GM18861 (cell line): Measurements from ENCODE around the gene MBNL3.

Experiments used
- ATAC-seq: cut with Tn5 transposase; IDR thresholded peaks from one replicate; pipeline ENCODE4 v1.9.1; 2021; ENCODE audit not compliant: unreplicated experiment

The MBNL3 gene

DNA sequence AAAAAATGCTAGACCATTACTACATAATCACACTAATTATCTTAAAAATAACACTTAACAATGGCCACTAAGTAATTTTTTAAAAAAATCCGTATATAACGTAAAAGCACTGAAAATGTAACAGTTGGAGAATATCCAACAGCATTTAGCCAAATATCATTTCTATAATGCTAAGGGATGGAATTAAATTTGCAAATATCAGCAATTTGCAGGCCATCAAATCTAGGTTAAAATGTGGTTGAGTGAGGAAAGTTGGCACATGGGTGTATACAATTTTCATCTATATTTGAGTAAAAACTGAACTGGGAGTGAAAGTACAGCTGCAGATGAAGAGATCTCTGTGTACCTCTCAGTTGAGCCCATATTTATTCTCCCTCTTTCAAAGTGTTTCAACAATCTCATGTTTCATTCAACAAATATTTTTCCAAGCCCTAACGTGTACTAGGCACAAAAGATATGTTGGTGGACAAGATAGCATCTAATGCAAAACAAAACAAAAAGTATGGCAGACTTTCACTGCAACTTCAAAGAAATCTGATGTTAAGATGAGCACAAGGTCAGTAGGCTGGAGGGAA lies 63.0 kb downstream of the MBNL3 start:
- ATAC-seq: no peak

DNA sequence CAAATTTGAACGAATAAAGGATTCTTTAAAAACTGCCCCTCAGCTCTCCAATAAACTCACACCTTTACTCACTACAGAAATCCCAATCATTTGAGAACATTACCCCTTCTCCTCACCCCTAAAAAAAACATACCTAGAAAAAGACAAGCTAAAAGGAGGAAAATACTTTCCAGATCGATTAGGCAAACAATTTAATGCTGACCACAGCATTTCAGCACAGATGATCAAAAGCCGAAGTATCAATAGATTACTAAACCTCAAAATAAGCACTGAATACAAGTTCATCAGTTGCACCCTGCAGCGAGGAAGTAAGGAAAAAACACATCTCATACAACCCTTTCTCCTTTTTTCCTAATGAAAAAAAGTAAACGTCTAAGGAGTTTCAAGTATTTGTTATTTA lies 65.5 kb downstream of the MBNL3 start:
- no peak for ATAC-seq

DNA sequence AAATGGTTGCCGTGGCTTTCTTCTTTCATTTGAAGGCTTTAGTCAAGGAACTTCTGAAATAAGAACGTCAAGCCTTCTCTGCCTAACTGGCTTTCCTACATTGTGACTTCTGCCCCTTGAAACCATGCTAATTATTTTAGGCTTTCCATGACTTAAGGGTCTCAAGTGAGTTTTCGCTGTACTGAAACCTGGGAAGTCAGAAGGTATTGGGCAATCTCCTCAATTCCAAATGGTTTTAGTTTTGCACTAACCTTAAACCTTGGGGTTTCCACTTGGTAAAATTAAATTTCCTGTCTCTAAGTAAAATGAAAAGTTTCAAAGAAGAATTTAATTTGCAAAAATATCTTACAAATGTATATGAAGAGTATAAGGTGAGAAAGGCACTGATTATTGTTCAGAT lies 73.8 kb downstream of the MBNL3 start:
- no peak for ATAC-seq

DNA sequence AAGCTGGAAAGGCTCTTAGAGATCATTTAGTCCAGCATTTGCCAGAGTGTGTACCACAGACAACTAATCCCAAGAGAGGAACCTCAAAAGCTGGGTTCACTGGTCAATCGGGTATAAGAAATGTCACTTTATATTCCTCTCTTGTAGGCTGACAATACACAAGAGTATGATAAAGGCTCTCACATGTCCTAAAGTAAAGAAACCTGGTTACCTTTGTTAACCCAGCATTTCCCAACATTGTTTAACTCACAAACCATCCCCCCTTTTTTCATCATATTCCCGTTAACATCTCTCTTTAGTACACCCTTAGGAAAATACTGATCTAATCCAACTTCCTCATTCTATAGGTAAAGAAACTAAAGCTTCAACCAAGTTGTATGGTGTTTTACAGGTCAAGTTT lies 74.4 kb downstream of the MBNL3 start:
- ATAC-seq: no peak

DNA sequence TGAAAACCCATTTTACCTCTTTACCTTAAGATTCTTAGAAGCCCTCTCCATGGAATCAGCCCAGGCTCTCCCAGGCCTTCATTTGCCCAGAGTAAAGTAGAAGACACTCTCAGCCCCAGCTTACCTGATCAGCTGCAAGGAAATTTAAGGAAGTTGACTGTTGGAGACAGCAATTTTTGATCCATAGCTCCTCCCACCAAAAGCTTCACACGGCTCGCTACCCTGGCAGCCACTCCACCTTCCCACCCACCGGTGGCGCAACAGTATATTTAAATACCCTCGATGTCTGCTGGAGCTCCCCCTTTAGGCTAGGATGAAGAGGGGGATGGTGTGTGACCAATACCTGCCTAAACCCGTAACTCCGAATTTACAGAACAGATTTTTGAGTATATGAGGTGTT lies 75.4 kb downstream of the MBNL3 start:
- ATAC-seq: no peak

DNA sequence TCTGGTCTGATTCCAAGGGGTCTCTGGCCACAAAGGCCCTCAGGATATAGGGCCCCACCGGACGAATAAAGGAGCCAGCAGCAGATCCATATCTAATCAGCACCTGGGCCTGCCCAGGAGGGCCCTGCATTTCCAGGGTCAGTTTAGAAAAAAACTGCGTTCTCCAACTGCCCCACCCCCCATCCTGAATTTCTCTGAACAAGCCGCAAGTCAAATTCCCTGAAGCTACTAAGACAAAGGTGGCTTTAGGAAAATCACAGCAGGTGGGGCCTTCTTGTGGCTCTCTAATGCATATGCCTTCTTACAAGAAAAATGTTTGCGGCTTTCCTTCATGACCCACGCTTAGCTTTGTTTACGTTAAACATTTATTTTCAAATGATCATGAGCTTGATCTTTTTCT lies 76.6 kb downstream of the MBNL3 start:
- no peak for ATAC-seq

DNA sequence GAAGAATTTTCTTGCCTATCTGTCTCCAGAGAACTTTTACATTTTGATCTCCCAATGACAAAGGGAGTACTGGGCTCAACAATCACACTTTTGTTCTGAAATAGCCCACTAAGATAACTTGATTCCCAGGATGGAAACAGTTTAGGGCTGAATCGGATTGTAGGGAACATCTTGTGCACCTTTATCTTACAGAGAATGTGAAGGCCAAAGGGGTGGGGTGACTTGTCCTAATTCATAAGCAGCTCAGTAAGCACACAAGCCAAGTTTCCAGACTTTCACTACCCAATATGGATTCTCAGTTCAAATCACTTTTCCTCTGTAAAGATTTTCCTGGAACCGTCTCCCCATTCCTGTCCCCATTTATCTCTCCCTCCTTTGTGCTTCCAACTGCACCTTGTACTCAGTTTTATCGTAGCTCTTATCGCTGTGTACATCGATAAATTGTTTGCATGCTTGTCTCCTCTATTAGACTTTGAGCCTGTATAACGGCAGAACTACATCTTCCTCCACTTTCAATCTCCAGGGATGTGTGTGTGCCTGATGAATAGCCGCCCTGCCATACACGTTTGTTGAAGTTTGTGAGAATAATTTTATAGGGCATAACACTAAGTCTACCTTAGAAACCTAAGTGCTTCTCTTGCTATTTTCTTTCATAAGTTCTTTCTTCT lies 77.4 kb downstream of the MBNL3 start:
- ATAC-seq: no peak

DNA sequence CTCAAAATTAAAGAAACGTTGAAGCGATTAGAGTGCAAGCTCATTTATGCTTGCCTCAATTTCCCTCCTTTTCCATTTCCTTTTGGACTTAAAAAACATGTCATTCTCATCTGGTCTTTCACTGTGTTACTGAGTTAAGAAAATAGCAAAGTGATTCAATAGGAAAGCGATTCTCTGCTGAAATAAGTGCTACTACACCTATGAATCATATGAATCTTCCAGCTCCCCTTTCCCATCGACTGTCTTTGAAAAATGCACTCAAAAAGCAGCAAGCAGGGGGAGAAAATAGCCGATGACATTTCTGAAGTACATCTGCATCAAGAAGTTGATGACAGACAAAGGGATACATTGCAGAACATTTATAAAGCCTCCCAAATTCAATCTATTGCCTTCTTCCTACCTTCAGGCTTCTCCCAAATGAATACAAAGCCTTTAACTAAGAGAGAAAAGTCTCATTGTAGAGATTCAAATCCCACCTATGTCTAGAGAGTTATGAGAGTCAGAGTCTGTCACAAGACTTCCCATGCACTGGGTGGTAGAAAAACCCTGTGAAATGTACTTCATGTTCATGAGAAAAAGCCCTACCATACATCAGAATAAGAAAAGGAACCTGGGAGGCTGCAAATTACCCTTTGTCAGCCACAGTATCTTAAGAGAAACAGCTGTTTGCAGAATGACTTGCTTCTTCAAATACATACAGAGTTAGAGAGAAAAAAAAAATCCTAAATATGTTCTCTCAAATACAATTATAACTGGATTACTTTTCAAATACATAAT lies 78.9 kb downstream of the MBNL3 start:
- ATAC-seq: no peak

DNA sequence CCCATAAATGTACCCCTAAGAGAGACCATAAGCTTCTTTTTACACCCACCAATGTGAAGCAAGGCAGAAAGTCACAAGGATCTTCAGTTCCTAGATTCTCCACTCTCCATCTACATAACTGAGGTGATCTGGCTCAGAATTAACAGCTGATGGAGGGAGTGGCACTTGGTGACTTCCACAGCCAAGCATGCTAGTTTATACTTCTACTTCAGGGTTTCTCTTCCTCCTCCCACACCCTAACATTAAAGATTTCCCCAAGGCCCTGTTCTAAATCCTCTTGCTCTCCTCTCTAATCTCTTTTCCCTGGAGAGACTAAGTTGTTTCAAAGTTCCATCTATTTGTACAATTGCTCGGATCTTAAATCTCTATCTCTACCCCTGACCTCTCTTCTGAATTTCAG lies 81.1 kb downstream of the MBNL3 start:
- no peak for ATAC-seq

DNA sequence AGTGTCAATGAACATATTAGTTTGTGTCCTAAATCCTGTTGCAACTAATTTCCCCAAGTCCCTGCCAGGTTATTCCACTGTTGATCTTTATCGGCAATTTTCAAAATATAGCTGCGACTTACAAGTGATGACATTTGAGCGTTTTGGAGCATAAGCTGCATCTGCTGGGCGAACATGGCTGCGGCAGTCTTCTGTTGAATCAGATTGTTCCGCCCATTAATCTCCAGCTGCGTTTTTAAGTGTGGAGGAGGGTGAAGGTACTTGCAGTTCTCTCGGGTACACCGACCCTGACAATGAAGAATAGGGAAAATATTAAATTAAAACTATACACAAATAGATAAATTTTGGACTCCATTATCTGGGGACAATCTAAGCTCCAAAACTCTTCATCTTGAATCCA lies 82.7 kb downstream of the MBNL3 start:
- ATAC-seq: no peak

DNA sequence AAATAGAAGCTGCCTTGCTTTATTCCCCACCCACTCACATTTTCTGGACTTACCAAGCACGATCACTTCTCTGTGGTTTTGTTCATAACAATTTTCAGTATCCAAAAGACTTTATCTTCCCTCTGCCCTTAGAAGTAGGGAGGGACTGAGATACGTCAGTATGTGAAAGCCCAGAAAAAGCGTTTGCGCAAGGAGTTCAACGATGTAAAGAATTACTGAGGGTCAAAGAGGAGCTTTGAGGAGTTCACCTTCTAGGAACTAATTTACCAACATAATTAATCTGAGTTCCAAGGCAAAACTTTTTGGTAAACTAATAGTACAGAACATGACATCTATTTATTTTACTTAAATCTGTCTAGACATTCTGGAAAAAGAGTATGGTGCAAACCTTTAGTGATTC lies 84.6 kb downstream of the MBNL3 start:
- ATAC-seq: no peak

DNA sequence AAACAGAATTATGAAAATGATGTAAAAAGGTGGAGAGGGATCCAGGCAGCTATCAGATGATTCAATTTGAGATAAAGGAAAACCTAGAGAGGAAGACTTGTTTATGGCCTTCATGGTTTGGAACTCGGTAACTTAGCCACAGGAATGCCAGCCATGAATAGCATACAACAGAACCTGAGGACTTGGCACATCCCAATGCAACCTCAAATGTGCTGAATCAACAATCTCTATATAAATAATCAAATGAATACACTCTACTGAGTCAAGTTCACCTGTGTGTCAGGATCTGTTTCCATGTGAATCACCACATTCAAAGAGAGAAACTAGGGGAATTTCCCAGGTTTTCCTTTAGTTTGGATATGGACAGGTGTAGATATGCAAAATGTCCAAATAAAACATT lies 86.9 kb downstream of the MBNL3 start:
- no peak for ATAC-seq

DNA sequence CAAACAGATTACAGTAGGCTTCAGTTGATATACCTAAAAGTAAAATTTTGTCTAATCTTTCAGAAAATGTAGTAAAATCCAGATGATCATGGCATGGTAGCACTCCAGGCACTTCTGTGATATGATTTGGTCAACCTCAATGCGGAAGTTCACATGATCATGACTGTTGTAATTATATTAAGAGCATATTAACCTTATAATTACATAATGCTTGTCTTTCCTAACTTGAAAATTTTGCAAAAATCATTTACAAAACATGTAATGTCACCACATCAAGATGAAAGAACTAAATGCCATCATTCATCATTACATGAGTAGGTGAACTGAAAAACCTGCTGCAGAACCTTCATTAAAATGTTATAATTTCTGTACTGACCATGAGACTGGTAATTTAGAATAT lies 88.1 kb downstream of the MBNL3 start:
- ATAC-seq: no peak

DNA sequence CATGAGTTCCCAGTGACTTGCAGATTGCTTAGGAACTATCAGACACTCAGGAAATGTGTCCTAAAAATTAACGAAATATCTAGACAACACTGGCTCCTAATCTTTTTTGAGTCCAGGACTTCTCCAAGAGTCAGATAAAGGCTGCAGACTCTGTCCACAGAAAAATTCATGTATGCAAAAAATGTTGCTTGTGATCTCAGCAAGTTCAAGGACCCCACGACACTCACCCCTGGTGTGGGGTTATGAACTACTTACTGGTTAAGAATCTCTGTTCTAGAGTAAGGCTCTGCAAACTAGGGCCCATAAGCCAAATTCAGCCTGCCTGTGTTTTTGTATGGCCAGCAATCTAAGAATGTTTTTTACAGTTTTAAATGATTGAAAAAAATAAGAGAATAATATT lies 93.2 kb downstream of the MBNL3 start:
- ATAC-seq: no peak

DNA sequence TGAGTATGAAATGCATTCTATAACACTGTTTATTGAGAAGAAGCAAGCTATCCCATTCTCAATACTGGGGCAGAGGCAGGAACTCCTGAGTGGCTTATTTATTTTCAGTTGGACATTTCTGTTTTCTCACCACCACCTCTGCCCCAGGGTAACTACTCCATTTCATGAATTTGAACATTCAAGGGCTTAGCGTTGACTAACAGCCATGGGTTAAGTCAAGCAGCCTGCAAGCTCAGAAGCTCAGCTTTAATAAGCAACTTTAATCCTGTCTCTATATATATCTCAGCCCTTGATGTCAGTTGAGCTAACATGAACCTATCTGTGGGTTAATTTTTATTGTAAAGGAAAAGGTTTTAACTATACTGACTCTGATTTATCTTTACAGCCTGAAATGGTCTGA lies 93.8 kb downstream of the MBNL3 start:
- no peak for ATAC-seq

DNA sequence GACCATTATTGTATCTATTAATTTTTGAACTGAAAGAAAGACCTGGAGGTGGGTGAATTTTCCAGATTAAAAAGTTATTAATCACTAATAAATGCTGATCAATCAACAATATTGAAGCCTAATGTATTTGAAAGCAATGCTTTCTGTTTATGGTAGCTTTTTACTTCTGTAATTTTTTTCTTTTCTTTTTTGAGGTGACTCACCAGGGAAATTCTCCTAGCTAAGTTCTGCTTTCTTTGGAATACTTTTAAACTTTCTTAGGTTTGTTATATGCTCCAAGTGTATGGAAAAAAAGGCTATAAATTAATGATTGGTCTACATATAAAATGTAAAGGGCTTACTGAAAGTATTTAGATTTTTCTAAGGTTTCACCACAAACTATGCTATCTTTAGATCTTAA lies 94.2 kb downstream of the MBNL3 start:
- no peak for ATAC-seq

DNA sequence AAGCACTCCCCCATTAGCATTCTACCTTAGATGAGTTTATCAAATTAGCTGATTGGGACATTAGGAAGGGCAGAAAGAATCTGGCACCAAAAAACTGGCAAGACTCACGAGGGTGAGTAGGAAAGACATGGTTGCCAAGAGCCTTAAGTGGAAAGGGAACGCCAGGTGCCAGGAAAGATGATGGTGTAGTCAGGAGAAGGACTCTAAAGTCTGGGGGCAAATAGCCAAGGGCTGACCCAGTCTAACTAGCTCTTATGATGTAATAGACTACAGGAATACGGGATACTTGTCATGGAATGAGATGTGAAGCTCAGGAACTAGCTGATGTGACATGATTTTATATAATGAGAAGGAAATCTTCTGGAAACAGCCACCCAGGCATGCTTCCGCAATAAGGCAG lies 94.8 kb downstream of the MBNL3 start:
- ATAC-seq: no peak

DNA sequence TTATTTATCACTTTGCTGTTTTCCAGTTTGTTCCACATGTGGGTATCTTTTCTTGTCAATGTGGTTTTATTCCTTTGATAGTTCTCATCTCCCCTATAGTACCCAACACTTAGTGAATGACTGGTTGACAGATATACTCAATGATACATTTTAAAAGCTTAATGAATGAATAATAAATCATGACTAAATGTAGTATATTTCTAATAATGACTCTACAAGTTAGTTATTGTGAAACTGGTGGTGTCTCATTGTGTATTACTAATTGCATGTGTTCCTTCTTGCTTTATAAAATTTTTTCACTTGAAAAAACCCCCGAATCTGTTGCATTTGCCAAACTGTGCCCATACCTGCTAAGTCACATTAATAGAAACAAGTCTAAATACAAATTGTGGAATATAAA lies 95.4 kb downstream of the MBNL3 start:
- no peak for ATAC-seq

DNA sequence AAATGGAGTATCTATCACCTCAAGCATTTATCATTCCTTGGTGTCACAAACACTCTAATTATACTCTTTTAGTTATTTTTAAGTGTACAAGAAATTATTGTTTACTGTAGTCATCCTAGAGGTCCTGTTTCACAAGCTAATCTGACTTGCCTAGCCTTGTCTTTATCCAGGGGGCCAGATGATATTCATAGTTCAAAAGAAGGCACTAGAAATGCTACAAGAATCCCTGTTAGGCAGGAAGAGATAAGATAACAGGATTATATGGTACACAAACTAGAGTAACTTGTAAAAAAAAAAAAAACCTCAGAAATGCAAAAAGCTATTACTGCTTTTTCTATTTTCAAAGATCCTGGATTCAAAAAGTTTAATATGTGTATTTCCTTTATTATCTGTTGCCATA lies 95.8 kb downstream of the MBNL3 start:
- no peak for ATAC-seq

DNA sequence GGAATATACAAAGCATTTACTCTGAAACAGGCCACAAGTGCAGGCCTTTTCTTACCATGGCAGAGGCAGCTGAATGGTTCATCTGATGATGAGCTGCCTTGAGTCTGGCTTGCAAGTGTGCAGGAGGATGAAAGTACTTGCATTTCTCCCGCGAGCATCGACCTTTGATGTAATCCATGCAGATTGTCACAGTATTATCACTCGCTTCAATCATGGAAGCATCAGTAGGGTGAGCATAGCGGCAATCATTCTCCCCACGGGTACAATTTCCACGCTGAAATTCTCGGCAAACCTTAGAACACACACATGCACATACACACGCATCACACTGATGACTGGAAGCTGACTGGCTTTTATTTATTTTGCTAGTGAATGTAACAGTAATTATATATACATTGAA lies 98.0 kb downstream of the MBNL3 start:
- no peak for ATAC-seq

DNA sequence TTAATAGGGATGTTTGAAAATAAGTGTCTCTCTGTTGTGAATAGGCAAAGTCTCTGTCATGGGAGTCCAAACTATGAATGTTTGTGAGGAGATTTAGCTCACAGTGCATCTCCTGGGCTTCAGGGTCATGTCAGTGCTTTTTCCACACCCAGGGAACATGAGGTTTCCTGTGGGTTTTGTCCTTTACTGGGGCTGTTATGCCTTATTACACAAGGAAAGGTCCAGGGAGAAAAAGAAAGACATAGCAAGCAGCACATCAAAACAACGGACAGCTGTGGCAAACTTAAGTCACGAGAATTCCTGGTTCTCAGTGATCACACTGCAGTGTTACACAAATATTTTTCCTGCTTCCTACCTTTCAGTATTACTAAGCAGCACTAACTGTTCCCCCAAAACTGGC lies 99.4 kb downstream of the MBNL3 start:
- no peak for ATAC-seq

DNA sequence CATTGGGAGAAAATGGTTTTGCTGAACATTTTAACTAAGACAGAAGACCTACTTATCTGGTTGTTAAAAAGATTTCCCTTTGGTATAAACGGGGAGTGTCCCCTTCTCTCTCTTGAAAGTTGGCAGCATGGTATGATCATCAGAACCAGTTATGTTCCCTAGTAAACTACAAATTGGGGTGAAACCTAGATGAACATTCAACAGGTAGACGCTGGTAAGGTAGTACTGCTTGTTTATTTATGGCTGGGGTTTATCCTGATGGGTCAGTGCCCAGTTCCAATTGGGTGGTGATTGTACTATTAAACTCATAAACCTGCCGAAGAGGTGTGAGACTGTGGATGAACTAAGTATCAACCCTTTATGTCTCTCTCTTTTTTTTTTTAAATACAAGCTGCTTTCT lies 100.5 kb downstream of the MBNL3 start:
- no peak for ATAC-seq

DNA sequence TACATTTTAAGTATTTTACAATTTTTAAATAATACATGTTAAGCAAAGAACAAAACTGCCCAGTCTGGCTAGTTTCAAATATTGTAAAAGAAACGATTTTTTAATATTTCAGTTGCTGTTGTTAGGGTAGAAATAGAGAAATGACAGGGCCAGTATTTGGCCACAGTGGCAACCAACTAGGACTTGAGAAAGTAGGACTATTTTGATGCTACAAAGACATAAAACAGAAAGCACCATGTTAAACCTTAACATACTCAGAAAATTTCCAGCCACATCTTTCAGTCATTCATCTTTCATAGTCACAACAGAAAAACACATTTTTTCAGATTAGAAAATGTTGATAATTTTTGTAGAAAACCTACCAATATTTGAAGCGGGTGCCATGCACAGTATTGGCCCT lies 104.5 kb downstream of the MBNL3 start:
- peak; percentile 65 for ATAC-seq
